ENCODE measurements around the gene LAP3. TPM values are rescaled to one million over a fixed set of nuclear protein-coding genes. Genes with fewer than 3 reads are reported as not detected.

Gene LAP3
- total RNA-seq, 2 experiments from 2014 or later, result 101 to 111 TPM

DNA sequence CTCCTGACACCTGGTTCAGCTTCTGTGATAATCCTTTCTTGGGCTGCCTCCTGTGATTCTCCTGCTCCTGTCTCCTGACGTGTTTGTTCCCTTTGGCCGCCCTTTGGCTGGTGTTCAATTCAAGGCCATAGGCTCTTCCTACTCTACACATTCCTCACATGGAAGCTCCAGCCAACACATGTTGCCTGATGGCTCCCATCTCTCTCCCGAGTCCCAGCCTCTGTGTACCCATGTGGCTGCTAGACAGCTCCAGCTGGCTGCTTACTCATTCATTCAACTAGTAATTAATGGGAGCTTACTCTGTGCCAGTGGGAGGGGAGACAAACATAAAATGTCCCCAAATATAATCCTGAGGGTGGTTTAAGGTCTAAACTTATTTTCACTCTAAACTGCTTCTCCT, 28.2 kb downstream of the LAP3 start:
- POLR2A ChIA-PET, result interaction anchor here (2.0 kb wide), 1 partner anchor 9 kb away, joined by 5 read pairs; the partner anchor contains the start of gene MED28
- Histone ChIP-seq H3K36me3 (ENCODE audit: insufficient read depth, low read length) (peaks cover 73% of the 10 kb centered on the region), H3K9me2 (ENCODE audit: insufficient read depth, low read length) (no peaks in the 10 kb centered on the region), H3K4me3 (ENCODE audit: low read depth, low read length, poor library complexity, severe bottlenecking) (no peak overlapping the region), H3K9me3 (ENCODE audit: low read length) (no peaks in the 10 kb centered on the region), H2AFZ (ENCODE audit: low read length) (no peak overlapping the region), H3K4me1 (ENCODE audit: insufficient read depth, low read length, poor library complexity, severe bottlenecking) (no peaks in the 10 kb centered on the region), H3K4me2 (ENCODE audit: low read length) (no peak overlapping the region), H3K27ac (ENCODE audit: low read depth, low read length, poor library complexity, severe bottlenecking) (no peak overlapping the region), H3K79me2 (ENCODE audit: insufficient read depth, low read depth, low read length) (no peaks in the 10 kb centered on the region), H4K20me1 (ENCODE audit: insufficient read depth, low read length) (no peaks in the 10 kb centered on the region)
- TF ChIP-seq EZH2phosphoT487 (IDR thresholded peaks at IDR 0.05; ENCODE audit: borderline replicate concordance, low read depth, low read length), result no peak
- TF ChIP-seq, protein P1, sequence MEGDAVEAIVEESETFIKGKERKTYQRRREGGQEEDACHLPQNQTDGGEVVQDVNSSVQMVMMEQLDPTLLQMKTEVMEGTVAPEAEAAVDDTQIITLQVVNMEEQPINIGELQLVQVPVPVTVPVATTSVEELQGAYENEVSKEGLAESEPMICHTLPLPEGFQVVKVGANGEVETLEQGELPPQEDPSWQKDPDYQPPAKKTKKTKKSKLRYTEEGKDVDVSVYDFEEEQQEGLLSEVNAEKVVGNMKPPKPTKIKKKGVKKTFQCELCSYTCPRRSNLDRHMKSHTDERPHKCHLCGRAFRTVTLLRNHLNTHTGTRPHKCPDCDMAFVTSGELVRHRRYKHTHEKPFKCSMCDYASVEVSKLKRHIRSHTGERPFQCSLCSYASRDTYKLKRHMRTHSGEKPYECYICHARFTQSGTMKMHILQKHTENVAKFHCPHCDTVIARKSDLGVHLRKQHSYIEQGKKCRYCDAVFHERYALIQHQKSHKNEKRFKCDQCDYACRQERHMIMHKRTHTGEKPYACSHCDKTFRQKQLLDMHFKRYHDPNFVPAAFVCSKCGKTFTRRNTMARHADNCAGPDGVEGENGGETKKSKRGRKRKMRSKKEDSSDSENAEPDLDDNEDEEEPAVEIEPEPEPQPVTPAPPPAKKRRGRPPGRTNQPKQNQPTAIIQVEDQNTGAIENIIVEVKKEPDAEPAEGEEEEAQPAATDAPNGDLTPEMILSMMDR (conservative IDR thresholded peaks at IDR 0.05; ENCODE audit: low read length), result no peak
- CTCF ChIA-PET (ENCODE audit: unreplicated experiment), result no interaction called here
- no TSS peak for BruUV-seq (replicated peaks)
- intact Hi-C loops (cut with micrococcal nuclease; ENCODE audit: unreplicated experiment), result no loop called here
- DNase-seq (ENCODE audit: low spot score), result no peak

DNA sequence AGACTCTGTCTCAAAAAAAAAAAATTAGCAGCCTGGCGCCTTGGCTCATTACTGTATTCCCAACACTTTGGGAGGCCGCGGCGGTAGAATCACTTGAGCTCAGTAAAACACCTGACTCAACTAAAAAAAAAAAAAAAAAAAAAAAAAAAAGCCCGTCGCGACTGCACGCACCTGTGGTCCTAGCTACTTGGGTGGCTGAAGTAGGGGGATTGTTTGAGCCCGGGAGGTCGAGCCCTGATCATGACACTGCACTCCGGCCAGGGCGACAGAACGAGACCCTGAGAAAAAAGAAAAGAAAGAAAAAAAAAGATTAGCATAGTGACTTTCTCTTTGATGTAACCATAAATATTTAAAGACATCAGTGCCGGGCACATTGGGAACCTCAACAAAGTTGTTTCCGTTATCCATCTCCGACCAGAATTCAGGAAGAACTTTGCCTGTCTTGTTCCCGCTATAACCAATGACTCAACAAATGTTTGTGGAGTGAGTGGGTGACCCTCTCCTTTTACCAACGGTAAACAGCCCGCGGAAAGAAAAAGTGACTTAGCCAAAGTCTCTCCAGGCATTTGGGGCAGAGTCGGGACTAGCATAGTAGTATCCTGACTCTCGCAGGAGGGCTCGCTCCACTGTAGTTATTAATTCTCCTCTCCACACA, 36.9 kb downstream of the LAP3 start:
- H3K27ac ChIP-seq (ENCODE audit: low read depth, low read length, poor library complexity, severe bottlenecking), result peak overlapping the region; percentile 52
- peak; percentile 16 for DNase-seq (ENCODE audit: low spot score)
- TF ChIP-seq, protein P1 (conservative IDR thresholded peaks at IDR 0.05; ENCODE audit: low read length), result no peak
- TF ChIP-seq EZH2phosphoT487 (IDR thresholded peaks at IDR 0.05; ENCODE audit: borderline replicate concordance, low read depth, low read length), result no peak
- no peaks in the 10 kb centered on the region for H3K9me2 ChIP-seq (ENCODE audit: insufficient read depth, low read length)
- peak overlapping the region; percentile 95 for H2AFZ ChIP-seq (ENCODE audit: low read length)
- peaks cover 49% of the 10 kb centered on the region for H3K79me2 ChIP-seq (ENCODE audit: insufficient read depth, low read depth, low read length)
- H3K4me2 ChIP-seq (ENCODE audit: low read length), result peak overlapping the region; percentile 78
- peak overlapping the region; percentile 88 for H3K4me3 ChIP-seq (ENCODE audit: low read depth, low read length, poor library complexity, severe bottlenecking)
- ChIA-PET POLR2A (interaction anchor here (0.6 to 2.6 kb wide), 18 partner anchors 9 to 1347 kb away, joined by 3 to 19 read pairs (median 4); no protein-coding TSS in a partner anchor), CTCF (ENCODE audit: unreplicated experiment) (interaction anchor here (0.6 kb wide), 1 partner anchor 110 kb away, joined by 3 read pairs; no protein-coding TSS in a partner anchor)
- peaks cover 6% of the 10 kb centered on the region; the same call in 1 of the 2 replicates for H4K20me1 ChIP-seq (ENCODE audit: insufficient read depth, low read length)
- peaks cover 28% of the 10 kb centered on the region for H3K4me1 ChIP-seq (ENCODE audit: insufficient read depth, low read length, poor library complexity, severe bottlenecking)
- peaks cover 31% of the 10 kb centered on the region for H3K36me3 ChIP-seq (ENCODE audit: insufficient read depth, low read length)
- BruUV-seq (replicated peaks), result TSS peak; percentile 98
- intact Hi-C loops (cut with micrococcal nuclease; ENCODE audit: unreplicated experiment), result loop anchor here (1.0 kb wide), 3 partner anchors 19 to 196 kb away; partner anchors contain the start of genes DCAF16 and NCAPG
- no peaks in the 10 kb centered on the region for H3K9me3 ChIP-seq (ENCODE audit: low read length)
